ENCODE measurements around the gene CDKN2C. TPM values are rescaled to one million over a fixed set of nuclear protein-coding genes. Genes with fewer than 3 reads are reported as not detected.
"Not testable (repeated sequence)": the region's sequence is repeated elsewhere in the genome, so short reads cannot be mapped to it uniquely, and the experiment has no call there.

The CDKN2C gene
- total RNA-seq, 6 experiments from 2014 or later, result 13.1 to 26.7 (median 24.9) TPM

DNA sequence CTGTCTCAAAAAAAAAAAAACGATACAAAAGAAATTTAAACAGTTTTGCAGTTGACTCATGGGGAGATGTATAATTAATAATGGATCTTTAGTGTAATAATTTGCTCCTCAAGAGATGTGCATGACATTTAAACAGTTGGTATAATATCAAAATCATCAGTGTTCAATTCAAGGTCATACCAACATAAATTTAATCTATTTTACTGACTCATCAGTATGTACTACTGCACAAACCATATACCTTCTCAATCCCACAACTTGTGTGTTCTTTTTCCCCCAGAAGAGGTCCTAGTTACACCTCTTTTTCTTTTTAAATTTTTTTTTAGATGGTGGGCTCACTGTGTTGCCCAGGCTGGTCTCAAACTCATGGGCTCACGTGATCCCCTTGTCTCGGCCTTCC lies 23.6 kb downstream of the CDKN2C start:
- Mint-ChIP-seq H3K27ac (no peak overlapping the region), H3K9me3 (no peaks in the 10 kb centered on the region), H3K4me1 (ENCODE audit: low read depth) (peaks cover 5% of the 10 kb centered on the region; the same call in 1 of the 2 replicates)

DNA sequence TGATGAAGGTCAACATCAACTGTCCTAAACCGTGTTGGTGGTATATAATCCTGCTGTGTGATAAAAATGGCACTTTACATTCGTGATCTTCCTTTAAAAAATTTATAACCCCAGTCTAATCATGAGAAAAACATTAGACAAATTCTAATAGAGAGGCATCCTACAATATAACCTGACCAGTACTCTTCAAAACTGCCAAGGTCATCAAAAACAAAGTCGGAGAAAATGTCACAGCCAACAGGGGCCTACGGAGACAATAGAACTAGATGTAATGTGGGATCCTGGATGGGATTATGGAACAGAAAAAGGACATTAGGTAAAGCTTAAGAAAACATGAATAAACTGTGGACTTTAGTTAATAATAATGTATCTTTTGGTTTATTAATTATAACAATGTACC lies 25.0 kb downstream of the CDKN2C start:
- TF ChIP-seq, protein P1, sequence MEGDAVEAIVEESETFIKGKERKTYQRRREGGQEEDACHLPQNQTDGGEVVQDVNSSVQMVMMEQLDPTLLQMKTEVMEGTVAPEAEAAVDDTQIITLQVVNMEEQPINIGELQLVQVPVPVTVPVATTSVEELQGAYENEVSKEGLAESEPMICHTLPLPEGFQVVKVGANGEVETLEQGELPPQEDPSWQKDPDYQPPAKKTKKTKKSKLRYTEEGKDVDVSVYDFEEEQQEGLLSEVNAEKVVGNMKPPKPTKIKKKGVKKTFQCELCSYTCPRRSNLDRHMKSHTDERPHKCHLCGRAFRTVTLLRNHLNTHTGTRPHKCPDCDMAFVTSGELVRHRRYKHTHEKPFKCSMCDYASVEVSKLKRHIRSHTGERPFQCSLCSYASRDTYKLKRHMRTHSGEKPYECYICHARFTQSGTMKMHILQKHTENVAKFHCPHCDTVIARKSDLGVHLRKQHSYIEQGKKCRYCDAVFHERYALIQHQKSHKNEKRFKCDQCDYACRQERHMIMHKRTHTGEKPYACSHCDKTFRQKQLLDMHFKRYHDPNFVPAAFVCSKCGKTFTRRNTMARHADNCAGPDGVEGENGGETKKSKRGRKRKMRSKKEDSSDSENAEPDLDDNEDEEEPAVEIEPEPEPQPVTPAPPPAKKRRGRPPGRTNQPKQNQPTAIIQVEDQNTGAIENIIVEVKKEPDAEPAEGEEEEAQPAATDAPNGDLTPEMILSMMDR (IDR thresholded peaks at IDR 0.05), result no peak

More for the DNA sequence above, 23.6 kb downstream of the CDKN2C start:
- TF ChIP-seq, protein P1 (IDR thresholded peaks at IDR 0.05), result no peak
- Mint-ChIP-seq H3K27me3 (ENCODE audit: insufficient read depth) (no peaks in the 10 kb centered on the region), H3K4me3 (no peak overlapping the region), H3K36me3 (ENCODE audit: low read depth) (no peaks in the 10 kb centered on the region)
- DNase-seq, result no peak

DNA sequence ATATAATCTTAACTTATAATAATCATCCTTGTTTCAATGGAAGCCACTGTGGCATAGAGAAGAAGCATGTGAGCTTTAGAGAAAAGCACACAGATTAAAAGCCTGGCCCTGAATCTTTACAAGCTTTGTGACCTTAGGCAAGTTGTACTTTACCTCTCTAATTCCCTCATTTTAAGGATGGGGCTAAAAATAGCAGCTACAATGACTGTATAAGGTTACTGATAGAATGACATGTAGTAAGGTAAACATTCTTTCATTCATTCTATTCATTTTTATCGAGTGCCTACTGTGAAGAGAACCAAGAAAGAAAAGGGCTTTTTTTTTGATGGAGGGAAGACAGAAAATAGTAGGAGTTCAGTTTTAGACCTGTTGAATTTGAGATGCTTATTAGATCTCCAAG lies 25.6 kb downstream of the CDKN2C start:
- no peaks in the 10 kb centered on the region for H3K36me3 Mint-ChIP-seq (ENCODE audit: low read depth)
- DNase-seq, result no peak
- no peaks in the 10 kb centered on the region for H3K27me3 Mint-ChIP-seq (ENCODE audit: insufficient read depth)
- no peak overlapping the region for H3K27ac Mint-ChIP-seq
- TF ChIP-seq, protein P1 (IDR thresholded peaks at IDR 0.05), result no peak
- H3K4me3 Mint-ChIP-seq, result no peak overlapping the region
- H3K4me1 Mint-ChIP-seq (ENCODE audit: low read depth), result no peaks in the 10 kb centered on the region
- no peaks in the 10 kb centered on the region for H3K9me3 Mint-ChIP-seq

More for the DNA sequence above, 25.0 kb downstream of the CDKN2C start:
- Mint-ChIP-seq H3K4me3 (no peak overlapping the region), H3K27me3 (ENCODE audit: insufficient read depth) (no peaks in the 10 kb centered on the region), H3K36me3 (ENCODE audit: low read depth) (no peaks in the 10 kb centered on the region), H3K9me3 (no peaks in the 10 kb centered on the region), H3K4me1 (ENCODE audit: low read depth) (no peaks in the 10 kb centered on the region; the same call in 1 of the 2 replicates), H3K27ac (no peak overlapping the region)
- no peak for DNase-seq

DNA sequence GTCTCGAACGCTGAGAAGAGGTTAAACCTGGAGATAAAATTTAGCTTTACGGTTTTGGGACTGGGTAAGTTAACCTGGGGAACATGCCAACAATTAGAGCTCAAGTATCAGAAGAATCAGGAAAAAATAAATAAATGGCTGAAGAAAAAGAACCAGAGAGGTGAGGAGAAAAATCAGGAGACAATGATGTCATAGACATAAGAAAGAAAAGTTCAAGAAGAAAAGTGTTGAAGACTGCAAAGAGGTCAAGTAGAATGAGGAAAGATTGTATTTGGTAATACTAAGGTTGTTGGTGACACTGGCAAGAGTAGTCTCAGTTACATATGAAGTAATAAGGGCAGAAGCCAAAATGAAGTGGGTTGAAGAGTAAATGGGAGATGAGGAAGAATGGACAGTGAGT lies 26.0 kb downstream of the CDKN2C start:
- Mint-ChIP-seq H3K4me1 (ENCODE audit: low read depth) (no peaks in the 10 kb centered on the region), H3K27ac (no peak overlapping the region), H3K36me3 (ENCODE audit: low read depth) (no peaks in the 10 kb centered on the region), H3K27me3 (ENCODE audit: insufficient read depth) (no peaks in the 10 kb centered on the region), H3K4me3 (no peak overlapping the region), H3K9me3 (no peaks in the 10 kb centered on the region)
- TF ChIP-seq, protein P1 (IDR thresholded peaks at IDR 0.05), result no peak
- no peak for DNase-seq

DNA sequence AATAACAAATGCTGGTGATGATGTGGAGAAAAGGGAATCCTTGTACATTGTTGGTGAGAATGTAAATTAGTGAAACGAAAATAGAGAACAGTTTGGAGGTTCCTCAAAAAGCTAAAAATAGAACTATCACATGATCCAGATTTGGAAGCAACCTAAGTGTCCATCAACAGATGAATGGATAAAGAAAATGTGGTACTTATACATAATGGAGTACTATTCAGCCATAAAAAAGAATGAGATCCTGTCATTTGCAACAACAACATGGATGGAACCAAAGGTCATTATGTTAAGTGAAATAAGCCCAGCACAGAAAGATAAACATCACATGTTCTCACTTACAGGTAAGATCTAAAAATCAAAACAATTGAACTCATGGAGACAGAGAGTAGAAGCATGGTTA lies 29.3 kb downstream of the CDKN2C start:
- not testable (repeated sequence) for H3K4me3 Mint-ChIP-seq; H3K4me1 Mint-ChIP-seq (ENCODE audit: low read depth); DNase-seq; H3K9me3 Mint-ChIP-seq; H3K36me3 Mint-ChIP-seq (ENCODE audit: low read depth); H3K27ac Mint-ChIP-seq; H3K27me3 Mint-ChIP-seq (ENCODE audit: insufficient read depth)

DNA sequence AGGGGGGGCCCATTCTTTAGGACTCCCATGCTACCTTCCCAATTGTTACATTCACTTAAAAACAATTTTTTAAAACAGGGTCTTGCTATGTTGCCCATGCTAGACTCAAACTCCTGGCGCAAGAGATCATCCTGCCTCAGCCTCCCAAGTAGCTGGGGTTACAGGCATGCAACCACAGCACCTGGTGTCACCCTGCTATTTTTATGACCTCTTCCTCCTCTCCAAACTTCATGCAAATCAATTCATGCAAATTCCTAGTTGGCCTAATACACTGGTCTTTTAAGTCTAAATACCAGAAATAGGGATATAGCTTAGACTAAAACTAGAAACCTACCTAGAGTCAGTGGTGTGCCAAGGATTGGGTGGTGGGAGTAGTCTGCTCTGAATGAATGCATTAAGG lies 30.1 kb downstream of the CDKN2C start:
- H3K27me3 Mint-ChIP-seq (ENCODE audit: insufficient read depth), result no peaks in the 10 kb centered on the region
- TF ChIP-seq, protein P1 (IDR thresholded peaks at IDR 0.05), result no peak

More for the DNA sequence above, 30.1 kb downstream of the CDKN2C start:
- Mint-ChIP-seq H3K4me1 (ENCODE audit: low read depth) (no peaks in the 10 kb centered on the region), H3K9me3 (no peaks in the 10 kb centered on the region), H3K27ac (no peak overlapping the region), H3K4me3 (no peak overlapping the region), H3K36me3 (ENCODE audit: low read depth) (no peaks in the 10 kb centered on the region)
- no peak for DNase-seq
